Esophagus muscularis mucosa (tissue), 4 donors: ENCODE data around the gene OR1M1.

Experiments
- EP300 ChIP-seq: sonication (generic); formaldehyde crosslinking; IDR thresholded peaks from one replicate; pipeline ENCODE4 v1.6.1; 2017; ENCODE audit warnings: antibody characterized with exemption
- POLR2A ChIP-seq: fragments of 450-650 bp; IDR thresholded peaks from one replicate; pipeline ENCODE4 v1.6.1; 2017; ENCODE audit warnings: antibody characterized with exemption, moderate library complexity, mild to moderate bottlenecking, low read depth
- POLR2AphosphoS5 ChIP-seq, 2 donors: sonication (generic); formaldehyde crosslinking; IDR thresholded peaks; one replicate each; pipeline ENCODE4 v1.6.1; 2017; ENCODE audit warnings: antibody characterized with exemption in 2 of 2
- TF ChIP-seq, protein P1 (sequence below), 3 experiments: fragments of 200-600 bp in 2 of 3; fragments of 450-650 bp in 1 of 3; sonication (generic) in 2 of 3; IDR thresholded peaks; one replicate each; pipeline ENCODE4 v1.5.1; 2017 to 2019; ENCODE audit warnings: antibody characterized with exemption in 3 of 3, mild to moderate bottlenecking in 2 of 3, moderate library complexity in 1 of 3

DNA sequence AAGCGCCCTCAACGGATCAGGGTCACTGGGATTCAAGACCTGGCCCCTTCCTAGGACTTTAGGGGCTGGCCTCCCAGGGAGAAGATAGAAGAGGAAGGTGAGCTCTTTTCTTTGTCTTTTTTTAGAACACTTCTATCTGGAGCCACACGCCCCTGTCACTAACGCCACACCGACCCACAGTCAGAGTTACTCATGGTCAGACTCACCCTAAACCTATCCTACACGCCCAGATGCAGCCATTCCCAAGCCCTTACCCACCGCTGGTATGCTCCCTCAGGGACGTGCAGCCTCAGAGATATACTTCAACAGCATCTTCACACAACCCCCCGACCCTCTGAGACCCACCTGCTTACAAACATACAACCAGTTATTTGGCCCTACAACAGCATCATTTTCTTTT lies 46.7 kb upstream of the OR1M1 start:
- TF ChIP-seq, protein P1, sequence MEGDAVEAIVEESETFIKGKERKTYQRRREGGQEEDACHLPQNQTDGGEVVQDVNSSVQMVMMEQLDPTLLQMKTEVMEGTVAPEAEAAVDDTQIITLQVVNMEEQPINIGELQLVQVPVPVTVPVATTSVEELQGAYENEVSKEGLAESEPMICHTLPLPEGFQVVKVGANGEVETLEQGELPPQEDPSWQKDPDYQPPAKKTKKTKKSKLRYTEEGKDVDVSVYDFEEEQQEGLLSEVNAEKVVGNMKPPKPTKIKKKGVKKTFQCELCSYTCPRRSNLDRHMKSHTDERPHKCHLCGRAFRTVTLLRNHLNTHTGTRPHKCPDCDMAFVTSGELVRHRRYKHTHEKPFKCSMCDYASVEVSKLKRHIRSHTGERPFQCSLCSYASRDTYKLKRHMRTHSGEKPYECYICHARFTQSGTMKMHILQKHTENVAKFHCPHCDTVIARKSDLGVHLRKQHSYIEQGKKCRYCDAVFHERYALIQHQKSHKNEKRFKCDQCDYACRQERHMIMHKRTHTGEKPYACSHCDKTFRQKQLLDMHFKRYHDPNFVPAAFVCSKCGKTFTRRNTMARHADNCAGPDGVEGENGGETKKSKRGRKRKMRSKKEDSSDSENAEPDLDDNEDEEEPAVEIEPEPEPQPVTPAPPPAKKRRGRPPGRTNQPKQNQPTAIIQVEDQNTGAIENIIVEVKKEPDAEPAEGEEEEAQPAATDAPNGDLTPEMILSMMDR (IDR thresholded peaks at IDR 0.05), result no peak
- no peak for TF ChIP-seq POLR2AphosphoS5 (IDR thresholded peaks at IDR 0.05)
- no peak for TF ChIP-seq POLR2A
- TF ChIP-seq EP300, result no peak
